WTC11 (cell line): ENCODE data around the gene TLCD3B. TPM values are rescaled to one million over a fixed set of nuclear protein-coding genes. Genes with fewer than 3 reads are reported as not detected.
A peak's percentile ranks its signal among the peaks of the same experiment; 100 is the strongest.

Source experiments
- ATF3 ChIP-seq: sonication (generic); formaldehyde crosslinking; conservative IDR thresholded peaks from 2 replicates; pipeline ENCODE4 v1.8.1; 2022; ENCODE audit warnings: mild to moderate bottlenecking, missing genetic modification reagents
- FOXJ3 ChIP-seq: sonication (generic); formaldehyde crosslinking; IDR thresholded peaks from 2 replicates; pipeline ENCODE4 v1.9.0; 2021; ENCODE audit warnings: missing genetic modification reagents, mild to moderate bottlenecking, borderline replicate concordance
- GABPB1 ChIP-seq: sonication (generic); formaldehyde crosslinking; IDR thresholded peaks from 2 replicates; pipeline ENCODE4 v1.8.1; 2023; ENCODE audit warnings: mild to moderate bottlenecking, missing genetic modification reagents
- IRF1 ChIP-seq: sonication (generic); formaldehyde crosslinking; IDR thresholded peaks from 2 replicates; pipeline ENCODE4 v1.8.0; 2023; ENCODE audit warnings: missing genetic modification reagents
- NFE2L1 ChIP-seq: sonication (generic); formaldehyde crosslinking; IDR thresholded peaks from 2 replicates; pipeline ENCODE4 v1.8.1; 2023; ENCODE audit warnings: missing genetic modification reagents
- NFYB ChIP-seq: sonication (generic); formaldehyde crosslinking; conservative IDR thresholded peaks from 2 replicates; pipeline ENCODE4 v1.8.0; 2022; ENCODE audit warnings: low read depth, missing genetic modification reagents
- NR1H2 ChIP-seq: sonication (generic); formaldehyde crosslinking; IDR thresholded peaks from 2 replicates; pipeline ENCODE4 v1.9.0; 2021; ENCODE audit warnings: mild to moderate bottlenecking, moderate library complexity, missing genetic modification reagents
- SMAD3 ChIP-seq: sonication (generic); formaldehyde crosslinking; IDR thresholded peaks from 2 replicates; pipeline ENCODE4 v1.8.0; 2022; ENCODE audit warnings: missing genetic modification reagents, mild to moderate bottlenecking, borderline replicate concordance
- SMAD4 ChIP-seq: sonication (generic); formaldehyde crosslinking; IDR thresholded peaks from 2 replicates; pipeline ENCODE4 v1.8.0; 2022; ENCODE audit warnings: mild to moderate bottlenecking, missing genetic modification reagents
- ZNF219 ChIP-seq: sonication (generic); formaldehyde crosslinking; IDR thresholded peaks from 2 replicates; pipeline ENCODE4 v1.8.0; 2023; ENCODE audit warnings: missing genetic modification reagents, mild to moderate bottlenecking, borderline replicate concordance
- ZNF396 ChIP-seq: fragments of 250-450 bp; sonication (Bioruptor Pico); IDR thresholded peaks from 2 replicates; pipeline ENCODE4 v1.8.0; 2021; ENCODE audit warnings: mild to moderate bottlenecking, moderate library complexity, borderline replicate concordance
- ZNF423 ChIP-seq: fragments of 250-450 bp; sonication (Bioruptor Pico); IDR thresholded peaks from 2 replicates; pipeline ENCODE4 v2.1.2; 2022; ENCODE audit warnings: mild to moderate bottlenecking, moderate library complexity
- ZNF425 ChIP-seq: fragments of 250-450 bp; sonication (Bioruptor Pico); conservative IDR thresholded peaks from 2 replicates; pipeline ENCODE4 v1.9.0; 2021; ENCODE audit warnings: mild to moderate bottlenecking
- total RNA-seq: library from RNA; stranded (reverse); gene quantifications from 3 replicates; pipeline ENCODE4 v1.2.3, GENCODE V29; 2021
- TF ChIP-seq, protein P1 (sequence below): fragments of 250-450 bp; sonication (Bioruptor Pico); IDR thresholded peaks from 2 replicates; pipeline ENCODE4 v1.9.0; 2021; ENCODE audit warnings: moderate library complexity, mild to moderate bottlenecking, inconsistent platforms, borderline replicate concordance
- TF ChIP-seq, protein P2 (sequence below): sonication (generic); formaldehyde crosslinking; IDR thresholded peaks from 2 replicates; pipeline ENCODE4 v1.8.0; 2022; ENCODE audit warnings: mild to moderate bottlenecking, missing genetic modification reagents
- TF ChIP-seq, protein P3 (sequence below): sonication (generic); formaldehyde crosslinking; IDR thresholded peaks from 2 replicates; pipeline ENCODE4 v1.8.1; 2023; ENCODE audit warnings: mild to moderate bottlenecking, missing genetic modification reagents, moderate library complexity
- TF ChIP-seq, protein P4 (sequence below): fragments of 250-450 bp; sonication (Bioruptor Pico); IDR thresholded peaks from 2 replicates; pipeline ENCODE4 v2.1.2; 2022; ENCODE audit warnings: mild to moderate bottlenecking, moderate library complexity
- TF ChIP-seq, protein P5 (sequence below): sonication (generic); formaldehyde crosslinking; IDR thresholded peaks from 2 replicates; pipeline ENCODE4 v1.8.0; 2023; ENCODE audit warnings: mild to moderate bottlenecking, missing genetic modification reagents
- TF ChIP-seq, protein P6 (sequence below): sonication (generic); formaldehyde crosslinking; IDR thresholded peaks from 2 replicates; pipeline ENCODE4 v1.8.0; 2023; ENCODE audit warnings: missing genetic modification reagents, mild to moderate bottlenecking, borderline replicate concordance

The TLCD3B gene
- total RNA-seq, 1 experiment from 2014 or later: 28.1 TPM

DNA sequence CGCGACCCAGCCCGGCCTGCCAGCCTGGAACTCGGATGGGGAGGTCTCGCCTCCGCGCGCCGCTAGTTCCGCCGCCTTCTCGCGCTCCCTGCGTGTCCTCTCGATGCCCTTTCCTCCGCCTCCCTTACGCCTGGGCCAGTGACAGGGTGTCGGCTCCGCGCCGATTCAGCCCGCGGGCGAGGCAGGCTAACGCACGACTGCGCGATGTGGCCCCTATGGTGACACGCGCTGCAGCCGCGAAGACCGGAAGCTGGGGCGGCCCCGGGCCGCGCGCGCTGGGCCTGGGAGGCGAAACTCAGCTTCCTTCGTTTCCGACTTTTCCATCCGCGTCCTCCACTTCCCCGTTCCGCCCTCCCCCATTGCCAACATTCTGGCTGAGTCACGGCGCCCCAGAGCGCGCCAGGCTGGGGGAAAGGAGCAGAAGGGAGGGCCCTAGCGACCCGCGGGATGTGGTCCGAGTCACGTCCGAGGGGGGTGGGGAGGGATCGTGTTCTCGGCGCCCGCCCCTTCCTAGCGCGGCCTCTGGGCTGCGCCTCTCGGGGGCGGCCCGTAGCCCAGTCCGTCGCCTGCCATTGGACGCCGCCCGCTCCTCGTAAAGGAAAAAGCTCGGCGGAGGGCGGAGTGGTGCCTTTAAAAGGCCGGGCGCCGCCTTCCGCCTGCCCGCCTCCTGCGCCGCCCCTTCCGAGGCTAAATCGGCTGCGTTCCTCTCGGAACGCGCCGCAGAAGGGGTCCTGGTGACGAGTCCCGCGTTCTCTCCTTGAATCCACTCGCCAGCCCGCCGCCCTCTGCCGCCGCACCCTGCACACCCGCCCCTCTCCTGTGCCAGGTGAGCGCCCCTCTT lies 34.3 kb upstream of the TLCD3B start, which contains the start of gene ALDOA (continued):
- TF ChIP-seq SMAD3 (peak; percentile 91), NR1H2 (CRISPR knock-in tag) (no peak), FOXJ3 (CRISPR knock-in tag) (no peak), NFE2L1 (CRISPR knock-in tag) (peak; percentile 99), ZNF219 (CRISPR knock-in tag) (no peak), ZNF425 (CRISPR knock-in tag) (no peak), ATF3 (CRISPR knock-in tag) (no peak), NFYB (CRISPR knock-in tag) (peak; percentile 53), SMAD4 (CRISPR knock-in tag) (no peak), IRF1 (CRISPR knock-in tag) (0 out of 2 replicates have a peak, but pooled peaks have one; percentile 9), ZNF423 (CRISPR knock-in tag) (no peak), ZNF396 (CRISPR knock-in tag) (no peak), GABPB1 (CRISPR knock-in tag) (peak; percentile 86)
- TF ChIP-seq, protein P1, sequence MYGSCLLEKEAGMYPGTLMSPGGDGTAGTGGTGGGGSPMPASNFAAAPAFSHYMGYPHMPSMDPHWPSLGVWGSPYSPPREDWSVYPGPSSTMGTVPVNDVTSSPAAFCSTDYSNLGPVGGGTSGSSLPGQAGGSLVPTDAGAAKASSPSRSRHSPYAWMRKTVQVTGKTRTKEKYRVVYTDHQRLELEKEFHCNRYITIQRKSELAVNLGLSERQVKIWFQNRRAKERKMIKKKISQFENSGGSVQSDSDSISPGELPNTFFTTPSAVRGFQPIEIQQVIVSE (CRISPR knock-in tag): no peak
- TF ChIP-seq, protein P2, sequence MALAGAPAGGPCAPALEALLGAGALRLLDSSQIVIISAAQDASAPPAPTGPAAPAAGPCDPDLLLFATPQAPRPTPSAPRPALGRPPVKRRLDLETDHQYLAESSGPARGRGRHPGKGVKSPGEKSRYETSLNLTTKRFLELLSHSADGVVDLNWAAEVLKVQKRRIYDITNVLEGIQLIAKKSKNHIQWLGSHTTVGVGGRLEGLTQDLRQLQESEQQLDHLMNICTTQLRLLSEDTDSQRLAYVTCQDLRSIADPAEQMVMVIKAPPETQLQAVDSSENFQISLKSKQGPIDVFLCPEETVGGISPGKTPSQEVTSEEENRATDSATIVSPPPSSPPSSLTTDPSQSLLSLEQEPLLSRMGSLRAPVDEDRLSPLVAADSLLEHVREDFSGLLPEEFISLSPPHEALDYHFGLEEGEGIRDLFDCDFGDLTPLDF (CRISPR knock-in tag): 0 out of 2 replicates have a peak, but pooled peaks have one; percentile 30
- TF ChIP-seq, protein P3, sequence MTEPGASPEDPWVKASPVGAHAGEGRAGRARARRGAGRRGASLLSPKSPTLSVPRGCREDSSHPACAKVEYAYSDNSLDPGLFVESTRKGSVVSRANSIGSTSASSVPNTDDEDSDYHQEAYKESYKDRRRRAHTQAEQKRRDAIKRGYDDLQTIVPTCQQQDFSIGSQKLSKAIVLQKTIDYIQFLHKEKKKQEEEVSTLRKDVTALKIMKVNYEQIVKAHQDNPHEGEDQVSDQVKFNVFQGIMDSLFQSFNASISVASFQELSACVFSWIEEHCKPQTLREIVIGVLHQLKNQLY (CRISPR knock-in tag): no peak
- TF ChIP-seq, protein P4, sequence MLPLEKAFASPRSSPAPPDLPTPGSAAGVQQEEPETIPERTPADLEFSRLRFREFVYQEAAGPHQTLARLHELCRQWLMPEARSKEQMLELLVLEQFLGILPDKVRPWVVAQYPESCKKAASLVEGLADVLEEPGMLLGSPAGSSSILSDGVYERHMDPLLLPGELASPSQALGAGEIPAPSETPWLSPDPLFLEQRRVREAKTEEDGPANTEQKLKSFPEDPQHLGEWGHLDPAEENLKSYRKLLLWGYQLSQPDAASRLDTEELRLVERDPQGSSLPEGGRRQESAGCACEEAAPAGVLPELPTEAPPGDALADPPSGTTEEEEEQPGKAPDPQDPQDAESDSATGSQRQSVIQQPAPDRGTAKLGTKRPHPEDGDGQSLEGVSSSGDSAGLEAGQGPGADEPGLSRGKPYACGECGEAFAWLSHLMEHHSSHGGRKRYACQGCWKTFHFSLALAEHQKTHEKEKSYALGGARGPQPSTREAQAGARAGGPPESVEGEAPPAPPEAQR: no peak
- TF ChIP-seq, protein P5, sequence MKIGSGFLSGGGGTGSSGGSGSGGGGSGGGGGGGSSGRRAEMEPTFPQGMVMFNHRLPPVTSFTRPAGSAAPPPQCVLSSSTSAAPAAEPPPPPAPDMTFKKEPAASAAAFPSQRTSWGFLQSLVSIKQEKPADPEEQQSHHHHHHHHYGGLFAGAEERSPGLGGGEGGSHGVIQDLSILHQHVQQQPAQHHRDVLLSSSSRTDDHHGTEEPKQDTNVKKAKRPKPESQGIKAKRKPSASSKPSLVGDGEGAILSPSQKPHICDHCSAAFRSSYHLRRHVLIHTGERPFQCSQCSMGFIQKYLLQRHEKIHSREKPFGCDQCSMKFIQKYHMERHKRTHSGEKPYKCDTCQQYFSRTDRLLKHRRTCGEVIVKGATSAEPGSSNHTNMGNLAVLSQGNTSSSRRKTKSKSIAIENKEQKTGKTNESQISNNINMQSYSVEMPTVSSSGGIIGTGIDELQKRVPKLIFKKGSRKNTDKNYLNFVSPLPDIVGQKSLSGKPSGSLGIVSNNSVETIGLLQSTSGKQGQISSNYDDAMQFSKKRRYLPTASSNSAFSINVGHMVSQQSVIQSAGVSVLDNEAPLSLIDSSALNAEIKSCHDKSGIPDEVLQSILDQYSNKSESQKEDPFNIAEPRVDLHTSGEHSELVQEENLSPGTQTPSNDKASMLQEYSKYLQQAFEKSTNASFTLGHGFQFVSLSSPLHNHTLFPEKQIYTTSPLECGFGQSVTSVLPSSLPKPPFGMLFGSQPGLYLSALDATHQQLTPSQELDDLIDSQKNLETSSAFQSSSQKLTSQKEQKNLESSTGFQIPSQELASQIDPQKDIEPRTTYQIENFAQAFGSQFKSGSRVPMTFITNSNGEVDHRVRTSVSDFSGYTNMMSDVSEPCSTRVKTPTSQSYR (CRISPR knock-in tag): peak; percentile 29; the same call in 1 of the 2 replicates
- TF ChIP-seq, protein P6, sequence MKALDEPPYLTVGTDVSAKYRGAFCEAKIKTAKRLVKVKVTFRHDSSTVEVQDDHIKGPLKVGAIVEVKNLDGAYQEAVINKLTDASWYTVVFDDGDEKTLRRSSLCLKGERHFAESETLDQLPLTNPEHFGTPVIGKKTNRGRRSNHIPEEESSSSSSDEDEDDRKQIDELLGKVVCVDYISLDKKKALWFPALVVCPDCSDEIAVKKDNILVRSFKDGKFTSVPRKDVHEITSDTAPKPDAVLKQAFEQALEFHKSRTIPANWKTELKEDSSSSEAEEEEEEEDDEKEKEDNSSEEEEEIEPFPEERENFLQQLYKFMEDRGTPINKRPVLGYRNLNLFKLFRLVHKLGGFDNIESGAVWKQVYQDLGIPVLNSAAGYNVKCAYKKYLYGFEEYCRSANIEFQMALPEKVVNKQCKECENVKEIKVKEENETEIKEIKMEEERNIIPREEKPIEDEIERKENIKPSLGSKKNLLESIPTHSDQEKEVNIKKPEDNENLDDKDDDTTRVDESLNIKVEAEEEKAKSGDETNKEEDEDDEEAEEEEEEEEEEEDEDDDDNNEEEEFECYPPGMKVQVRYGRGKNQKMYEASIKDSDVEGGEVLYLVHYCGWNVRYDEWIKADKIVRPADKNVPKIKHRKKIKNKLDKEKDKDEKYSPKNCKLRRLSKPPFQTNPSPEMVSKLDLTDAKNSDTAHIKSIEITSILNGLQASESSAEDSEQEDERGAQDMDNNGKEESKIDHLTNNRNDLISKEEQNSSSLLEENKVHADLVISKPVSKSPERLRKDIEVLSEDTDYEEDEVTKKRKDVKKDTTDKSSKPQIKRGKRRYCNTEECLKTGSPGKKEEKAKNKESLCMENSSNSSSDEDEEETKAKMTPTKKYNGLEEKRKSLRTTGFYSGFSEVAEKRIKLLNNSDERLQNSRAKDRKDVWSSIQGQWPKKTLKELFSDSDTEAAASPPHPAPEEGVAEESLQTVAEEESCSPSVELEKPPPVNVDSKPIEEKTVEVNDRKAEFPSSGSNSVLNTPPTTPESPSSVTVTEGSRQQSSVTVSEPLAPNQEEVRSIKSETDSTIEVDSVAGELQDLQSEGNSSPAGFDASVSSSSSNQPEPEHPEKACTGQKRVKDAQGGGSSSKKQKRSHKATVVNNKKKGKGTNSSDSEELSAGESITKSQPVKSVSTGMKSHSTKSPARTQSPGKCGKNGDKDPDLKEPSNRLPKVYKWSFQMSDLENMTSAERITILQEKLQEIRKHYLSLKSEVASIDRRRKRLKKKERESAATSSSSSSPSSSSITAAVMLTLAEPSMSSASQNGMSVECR: no peak; the same call in 1 of the 2 replicates
